Head of caudate nucleus (tissue), 42 donors: ENCODE data around the gene SPATA45.

Experiments used
- DNase-seq, 42 donors: peaks; one replicate each; pipeline versions ENCODE4 v3.0.0 to v3.0.0-alpha.2; 2020 to 2021; ENCODE audit warnings: mixed read lengths in 7 of 42
- intact Hi-C: fragments of 100-400 bp; cut with DNase I; formaldehyde crosslinking; loops from one replicate; pipeline ENCODE4 v1.15.0; 2022

Gene SPATA45

GRCh38 chr1:212791261-212791675 lies 56.2 kb downstream of the SPATA45 start:
- peak in 2 of 42 donors; percentile 29 to 69 for DNase-seq
- intact Hi-C loops = no loop called here

- intact Hi-C loops = loop anchor here (10.0 kb wide), 2 partner anchors 121 to 311 kb away; no protein-coding TSS in a partner anchor
- DNase-seq = no peak
Observed at GRCh38 chr1:212785871-212786270, 61.6 kb downstream of the SPATA45 start.

- no peak for DNase-seq
- intact Hi-C loops = loop anchor here (10.0 kb wide), 2 partner anchors 119 to 309 kb away; no protein-coding TSS in a partner anchor
Observed at GRCh38 chr1:212783976-212784375, 63.5 kb downstream of the SPATA45 start.

- intact Hi-C loops = loop anchor here (10.0 kb wide), 2 partner anchors 118 to 308 kb away; no protein-coding TSS in a partner anchor
- DNase-seq = no peak
Observed at GRCh38 chr1:212782422-212783154, 64.9 kb downstream of the SPATA45 start.

GRCh38 chr1:212781225-212781624 lies 66.2 kb downstream of the SPATA45 start:
- DNase-seq = no peak
- intact Hi-C loops = loop anchor here (10.0 kb wide), 2 partner anchors 116 to 306 kb away; no protein-coding TSS in a partner anchor

GRCh38 chr1:212780759-212781158 lies 66.7 kb downstream of the SPATA45 start:
- intact Hi-C loops = loop anchor here (10.0 kb wide), 2 partner anchors 116 to 306 kb away; no protein-coding TSS in a partner anchor
- no peak for DNase-seq
